ENCODE results near the gene SLC16A8. TPM values are rescaled to one million over a fixed set of nuclear protein-coding genes. Genes with fewer than 3 reads are reported as not detected.

The SLC16A8 gene
- total and polyA plus RNA-seq, 2 of the 13 experiments (the other 11 are each of a cell fraction or from before 2014, with no cell fraction given), result not detected

DNA sequence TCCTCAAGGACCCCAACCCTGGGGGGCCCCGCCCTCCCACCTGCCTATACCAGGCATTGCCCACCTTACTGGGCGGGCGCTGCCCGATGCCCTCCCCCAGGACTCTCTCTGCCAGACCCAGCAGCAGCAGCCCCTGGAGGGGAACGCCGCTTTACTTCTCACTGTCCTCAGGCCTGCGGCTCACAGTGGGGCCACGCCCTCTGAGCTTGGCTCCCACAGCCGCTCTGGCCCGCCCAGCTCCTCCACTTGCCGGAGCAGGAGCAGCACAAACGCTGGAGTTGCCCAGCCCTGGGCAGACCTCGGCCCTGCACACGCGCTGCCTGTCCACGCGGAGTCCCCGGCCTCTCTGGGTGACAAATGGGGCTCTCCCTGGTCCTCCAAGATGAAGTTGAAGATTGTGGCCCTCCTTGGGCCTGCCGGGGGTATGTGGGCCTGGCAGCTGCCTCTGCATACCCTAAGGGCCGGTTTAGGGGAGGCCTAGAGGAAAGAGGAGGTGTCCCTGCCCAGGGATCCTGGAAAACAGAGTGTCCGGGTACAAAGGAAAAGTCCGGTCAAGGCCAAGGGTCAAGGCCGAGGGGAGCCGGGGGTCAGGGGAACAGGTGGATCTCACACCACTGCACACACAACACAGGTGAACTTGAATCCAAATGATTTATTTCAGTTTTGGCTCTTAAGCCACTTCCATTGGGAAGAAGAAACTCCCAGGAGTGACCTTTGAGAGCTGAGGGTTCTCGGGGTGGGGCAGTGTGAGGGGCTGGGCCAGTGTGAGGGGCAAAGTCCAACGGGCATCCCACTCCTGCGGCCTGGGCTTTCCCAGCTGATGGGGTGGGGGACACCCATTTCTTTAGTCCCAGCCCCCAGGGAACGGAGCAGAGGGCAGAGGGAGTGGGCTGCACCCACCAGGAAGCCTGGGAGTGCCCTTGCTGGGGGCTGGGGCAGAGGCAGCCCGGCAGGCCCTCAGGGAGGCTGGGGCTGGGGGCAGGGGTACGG, 27.2 kb upstream of the SLC16A8 start (continued):
- TF ChIP-seq, protein P1, sequence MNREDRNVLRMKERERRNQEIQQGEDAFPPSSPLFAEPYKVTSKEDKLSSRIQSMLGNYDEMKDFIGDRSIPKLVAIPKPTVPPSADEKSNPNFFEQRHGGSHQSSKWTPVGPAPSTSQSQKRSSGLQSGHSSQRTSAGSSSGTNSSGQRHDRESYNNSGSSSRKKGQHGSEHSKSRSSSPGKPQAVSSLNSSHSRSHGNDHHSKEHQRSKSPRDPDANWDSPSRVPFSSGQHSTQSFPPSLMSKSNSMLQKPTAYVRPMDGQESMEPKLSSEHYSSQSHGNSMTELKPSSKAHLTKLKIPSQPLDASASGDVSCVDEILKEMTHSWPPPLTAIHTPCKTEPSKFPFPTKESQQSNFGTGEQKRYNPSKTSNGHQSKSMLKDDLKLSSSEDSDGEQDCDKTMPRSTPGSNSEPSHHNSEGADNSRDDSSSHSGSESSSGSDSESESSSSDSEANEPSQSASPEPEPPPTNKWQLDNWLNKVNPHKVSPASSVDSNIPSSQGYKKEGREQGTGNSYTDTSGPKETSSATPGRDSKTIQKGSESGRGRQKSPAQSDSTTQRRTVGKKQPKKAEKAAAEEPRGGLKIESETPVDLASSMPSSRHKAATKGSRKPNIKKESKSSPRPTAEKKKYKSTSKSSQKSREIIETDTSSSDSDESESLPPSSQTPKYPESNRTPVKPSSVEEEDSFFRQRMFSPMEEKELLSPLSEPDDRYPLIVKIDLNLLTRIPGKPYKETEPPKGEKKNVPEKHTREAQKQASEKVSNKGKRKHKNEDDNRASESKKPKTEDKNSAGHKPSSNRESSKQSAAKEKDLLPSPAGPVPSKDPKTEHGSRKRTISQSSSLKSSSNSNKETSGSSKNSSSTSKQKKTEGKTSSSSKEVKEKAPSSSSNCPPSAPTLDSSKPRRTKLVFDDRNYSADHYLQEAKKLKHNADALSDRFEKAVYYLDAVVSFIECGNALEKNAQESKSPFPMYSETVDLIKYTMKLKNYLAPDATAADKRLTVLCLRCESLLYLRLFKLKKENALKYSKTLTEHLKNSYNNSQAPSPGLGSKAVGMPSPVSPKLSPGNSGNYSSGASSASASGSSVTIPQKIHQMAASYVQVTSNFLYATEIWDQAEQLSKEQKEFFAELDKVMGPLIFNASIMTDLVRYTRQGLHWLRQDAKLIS (CRISPR knock-in tag; IDR thresholded peaks at IDR 0.05), result no peak
- TF ChIP-seq MYC (CRISPR knock-in tag; IDR thresholded peaks at IDR 0.05; ENCODE audit: borderline replicate concordance), result 0 out of 2 replicates have a peak, but pooled peaks have one; percentile 4
- peak; percentile 74 for TF ChIP-seq RBM39 (IDR thresholded peaks at IDR 0.05; ENCODE audit: low read depth, low read length, poor library complexity, severe bottlenecking)
- TF ChIP-seq, protein P2, sequence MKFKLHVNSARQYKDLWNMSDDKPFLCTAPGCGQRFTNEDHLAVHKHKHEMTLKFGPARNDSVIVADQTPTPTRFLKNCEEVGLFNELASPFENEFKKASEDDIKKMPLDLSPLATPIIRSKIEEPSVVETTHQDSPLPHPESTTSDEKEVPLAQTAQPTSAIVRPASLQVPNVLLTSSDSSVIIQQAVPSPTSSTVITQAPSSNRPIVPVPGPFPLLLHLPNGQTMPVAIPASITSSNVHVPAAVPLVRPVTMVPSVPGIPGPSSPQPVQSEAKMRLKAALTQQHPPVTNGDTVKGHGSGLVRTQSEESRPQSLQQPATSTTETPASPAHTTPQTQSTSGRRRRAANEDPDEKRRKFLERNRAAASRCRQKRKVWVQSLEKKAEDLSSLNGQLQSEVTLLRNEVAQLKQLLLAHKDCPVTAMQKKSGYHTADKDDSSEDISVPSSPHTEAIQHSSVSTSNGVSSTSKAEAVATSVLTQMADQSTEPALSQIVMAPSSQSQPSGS (CRISPR knock-in tag; IDR thresholded peaks at IDR 0.05), result no peak
- TF ChIP-seq NRL (CRISPR knock-in tag; IDR thresholded peaks at IDR 0.05; ENCODE audit: borderline replicate concordance), result no peak
- TF ChIP-seq RARA (CRISPR knock-in tag; IDR thresholded peaks at IDR 0.05), result peak; percentile 75
- 0 out of 2 replicates have a peak, but pooled peaks have one; percentile 14 for TF ChIP-seq RXRB (CRISPR knock-in tag; IDR thresholded peaks at IDR 0.05; ENCODE audit: borderline replicate concordance)
- TF ChIP-seq SRSF9 (IDR thresholded peaks at IDR 0.05; ENCODE audit: borderline replicate concordance, insufficient read depth, low read depth, low read length, poor library complexity, severe bottlenecking), result no peak
- 0 out of 2 replicates have a peak, but pooled peaks have one; percentile 7 for TF ChIP-seq POLR2G (IDR thresholded peaks at IDR 0.05; ENCODE audit: low read depth, low read length)
- 0 out of 2 replicates have a peak, but pooled peaks have one; percentile 45 for TF ChIP-seq ZNF589 (CRISPR knock-in tag; conservative IDR thresholded peaks at IDR 0.05)
- TF ChIP-seq FOSL2 (CRISPR knock-in tag; IDR thresholded peaks at IDR 0.05), result 0 out of 2 replicates have a peak, but pooled peaks have one; percentile 3
- TF ChIP-seq ZNF274 (CRISPR knock-in tag; IDR thresholded peaks at IDR 0.05), result peak; percentile 57; the same call in 1 of the 2 replicates
- TF ChIP-seq, protein P3, sequence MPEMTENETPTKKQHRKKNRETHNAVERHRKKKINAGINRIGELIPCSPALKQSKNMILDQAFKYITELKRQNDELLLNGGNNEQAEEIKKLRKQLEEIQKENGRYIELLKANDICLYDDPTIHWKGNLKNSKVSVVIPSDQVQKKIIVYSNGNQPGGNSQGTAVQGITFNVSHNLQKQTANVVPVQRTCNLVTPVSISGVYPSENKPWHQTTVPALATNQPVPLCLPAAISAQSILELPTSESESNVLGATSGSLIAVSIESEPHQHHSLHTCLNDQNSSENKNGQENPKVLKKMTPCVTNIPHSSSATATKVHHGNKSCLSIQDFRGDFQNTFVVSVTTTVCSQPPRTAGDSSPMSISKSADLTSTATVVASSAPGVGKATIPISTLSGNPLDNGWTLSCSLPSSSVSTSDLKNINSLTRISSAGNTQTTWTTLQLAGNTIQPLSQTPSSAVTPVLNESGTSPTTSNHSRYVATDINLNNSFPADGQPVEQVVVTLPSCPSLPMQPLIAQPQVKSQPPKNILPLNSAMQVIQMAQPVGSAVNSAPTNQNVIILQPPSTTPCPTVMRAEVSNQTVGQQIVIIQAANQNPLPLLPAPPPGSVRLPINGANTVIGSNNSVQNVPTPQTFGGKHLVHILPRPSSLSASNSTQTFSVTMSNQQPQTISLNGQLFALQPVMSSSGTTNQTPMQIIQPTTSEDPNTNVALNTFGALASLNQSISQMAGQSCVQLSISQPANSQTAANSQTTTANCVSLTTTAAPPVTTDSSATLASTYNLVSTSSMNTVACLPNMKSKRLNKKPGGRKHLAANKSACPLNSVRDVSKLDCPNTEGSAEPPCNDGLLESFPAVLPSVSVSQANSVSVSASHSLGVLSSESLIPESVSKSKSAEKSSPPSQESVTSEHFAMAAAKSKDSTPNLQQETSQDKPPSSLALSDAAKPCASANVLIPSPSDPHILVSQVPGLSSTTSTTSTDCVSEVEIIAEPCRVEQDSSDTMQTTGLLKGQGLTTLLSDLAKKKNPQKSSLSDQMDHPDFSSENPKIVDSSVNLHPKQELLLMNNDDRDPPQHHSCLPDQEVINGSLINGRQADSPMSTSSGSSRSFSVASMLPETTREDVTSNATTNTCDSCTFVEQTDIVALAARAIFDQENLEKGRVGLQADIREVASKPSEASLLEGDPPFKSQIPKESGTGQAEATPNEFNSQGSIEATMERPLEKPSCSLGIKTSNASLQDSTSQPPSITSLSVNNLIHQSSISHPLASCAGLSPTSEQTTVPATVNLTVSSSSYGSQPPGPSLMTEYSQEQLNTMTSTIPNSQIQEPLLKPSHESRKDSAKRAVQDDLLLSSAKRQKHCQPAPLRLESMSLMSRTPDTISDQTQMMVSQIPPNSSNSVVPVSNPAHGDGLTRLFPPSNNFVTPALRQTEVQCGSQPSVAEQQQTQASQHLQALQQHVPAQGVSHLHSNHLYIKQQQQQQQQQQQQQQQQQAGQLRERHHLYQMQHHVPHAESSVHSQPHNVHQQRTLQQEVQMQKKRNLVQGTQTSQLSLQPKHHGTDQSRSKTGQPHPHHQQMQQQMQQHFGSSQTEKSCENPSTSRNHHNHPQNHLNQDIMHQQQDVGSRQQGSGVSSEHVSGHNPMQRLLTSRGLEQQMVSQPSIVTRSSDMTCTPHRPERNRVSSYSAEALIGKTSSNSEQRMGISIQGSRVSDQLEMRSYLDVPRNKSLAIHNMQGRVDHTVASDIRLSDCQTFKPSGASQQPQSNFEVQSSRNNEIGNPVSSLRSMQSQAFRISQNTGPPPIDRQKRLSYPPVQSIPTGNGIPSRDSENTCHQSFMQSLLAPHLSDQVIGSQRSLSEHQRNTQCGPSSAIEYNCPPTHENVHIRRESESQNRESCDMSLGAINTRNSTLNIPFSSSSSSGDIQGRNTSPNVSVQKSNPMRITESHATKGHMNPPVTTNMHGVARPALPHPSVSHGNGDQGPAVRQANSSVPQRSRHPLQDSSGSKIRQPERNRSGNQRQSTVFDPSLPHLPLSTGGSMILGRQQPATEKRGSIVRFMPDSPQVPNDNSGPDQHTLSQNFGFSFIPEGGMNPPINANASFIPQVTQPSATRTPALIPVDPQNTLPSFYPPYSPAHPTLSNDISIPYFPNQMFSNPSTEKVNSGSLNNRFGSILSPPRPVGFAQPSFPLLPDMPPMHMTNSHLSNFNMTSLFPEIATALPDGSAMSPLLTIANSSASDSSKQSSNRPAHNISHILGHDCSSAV (CRISPR knock-in tag; IDR thresholded peaks at IDR 0.05; ENCODE audit: borderline replicate concordance), result no peak
